ENCODE data around the gene YRDC. TPM values are rescaled to one million over a fixed set of nuclear protein-coding genes. Genes with fewer than 3 reads are reported as not detected.

The YRDC gene
- total and polyA plus RNA-seq, 9 of the 15 experiments (the other 6 are each of a cell fraction or from before 2014, with no cell fraction given): 11.1 to 58.5 (median 49.8) TPM

DNA sequence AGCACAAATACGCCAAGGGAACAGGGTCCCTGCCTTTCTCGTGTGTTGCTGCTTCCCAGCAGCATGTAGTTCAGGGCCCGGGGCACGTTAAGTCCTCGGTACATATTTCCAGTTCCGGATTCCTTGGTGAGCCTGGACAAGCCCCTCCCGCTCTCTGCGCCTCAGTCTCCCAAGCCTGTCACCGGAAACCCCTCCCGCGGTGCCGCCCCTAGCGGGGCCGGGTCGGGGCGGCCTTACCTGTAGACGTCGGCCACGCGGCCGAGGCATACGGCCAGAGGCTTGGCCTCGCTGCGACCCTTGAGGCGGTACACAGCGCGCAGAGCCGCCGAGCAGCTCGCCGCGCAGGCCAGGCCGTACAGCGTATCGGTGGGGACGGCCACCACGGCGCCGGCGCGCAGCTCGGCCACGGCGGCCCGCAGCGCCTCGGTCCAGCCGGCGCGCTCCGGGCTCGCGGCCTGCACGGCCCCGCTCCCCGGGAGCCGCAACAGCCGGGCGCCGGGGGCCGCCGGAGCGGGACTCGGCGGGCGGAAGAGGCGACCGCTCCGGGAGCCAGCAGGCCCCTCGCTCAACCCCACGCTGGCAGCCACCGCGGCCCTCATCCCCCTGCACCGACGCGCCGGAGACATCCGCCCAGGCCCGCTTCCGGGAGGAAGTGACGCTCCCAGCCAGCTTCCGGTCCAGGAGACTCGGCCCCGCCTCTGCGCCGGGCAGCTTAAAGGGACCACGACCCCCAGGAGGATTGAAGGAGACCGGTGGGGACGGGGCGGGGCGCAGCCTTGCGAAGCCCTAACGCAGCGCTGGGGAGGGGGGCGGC lies at the start of gene YRDC, which contains the start of gene C1orf122 (continued):
- TF ChIP-seq FOSL1 (tag; conservative IDR thresholded peaks at IDR 0.05) (0 out of 2 replicates have a peak, but pooled peaks have one; percentile 28), ELF1 (tag; IDR thresholded peaks at IDR 0.05) (peak; percentile 97), ZNF124 (CRISPR knock-in tag; IDR thresholded peaks at IDR 0.05) (no peak), GTF2E2 (tag; IDR thresholded peaks at IDR 0.05) (no peak), ATF7 (IDR thresholded peaks at IDR 0.05) (peak; percentile 49; the same call in 1 of the 2 replicates), IRF2 (CRISPR knock-in tag; IDR thresholded peaks at IDR 0.05) (peak; percentile 58; the same call in 1 of the 2 replicates), KLF1 (tag; IDR thresholded peaks at IDR 0.05) (no peak), FOXK2 (conservative IDR thresholded peaks at IDR 0.05 in 1 of 2, IDR thresholded peaks at IDR 0.05 in 1 of 2; ENCODE audit: low read depth in 2 of 2) (peak in 1 of 2 experiments; percentile 40; a peak in 1 of 4 replicates), GTF2F1 (IDR thresholded peaks at IDR 0.05; ENCODE audit: low read depth, low read length) (no peak), HIVEP1 (CRISPR knock-in tag; IDR thresholded peaks at IDR 0.05) (no peak), KAT2B (IDR thresholded peaks at IDR 0.05; ENCODE audit: low read depth, low read length) (no peak), ZNF232 (CRISPR knock-in tag; IDR thresholded peaks at IDR 0.05) (no peak), ETV1 (tag; conservative IDR thresholded peaks at IDR 0.05; ENCODE audit: low read depth) (peak; percentile 76), NBN (IDR thresholded peaks at IDR 0.05; ENCODE audit: low read depth) (no peak), ZNF584 (CRISPR knock-in tag; IDR thresholded peaks at IDR 0.05; ENCODE audit: low read depth) (no peak), SMAD4 (CRISPR knock-in tag; conservative IDR thresholded peaks at IDR 0.05) (0 out of 2 replicates have a peak, but pooled peaks have one; percentile 39)
- TF ChIP-seq, protein P1, sequence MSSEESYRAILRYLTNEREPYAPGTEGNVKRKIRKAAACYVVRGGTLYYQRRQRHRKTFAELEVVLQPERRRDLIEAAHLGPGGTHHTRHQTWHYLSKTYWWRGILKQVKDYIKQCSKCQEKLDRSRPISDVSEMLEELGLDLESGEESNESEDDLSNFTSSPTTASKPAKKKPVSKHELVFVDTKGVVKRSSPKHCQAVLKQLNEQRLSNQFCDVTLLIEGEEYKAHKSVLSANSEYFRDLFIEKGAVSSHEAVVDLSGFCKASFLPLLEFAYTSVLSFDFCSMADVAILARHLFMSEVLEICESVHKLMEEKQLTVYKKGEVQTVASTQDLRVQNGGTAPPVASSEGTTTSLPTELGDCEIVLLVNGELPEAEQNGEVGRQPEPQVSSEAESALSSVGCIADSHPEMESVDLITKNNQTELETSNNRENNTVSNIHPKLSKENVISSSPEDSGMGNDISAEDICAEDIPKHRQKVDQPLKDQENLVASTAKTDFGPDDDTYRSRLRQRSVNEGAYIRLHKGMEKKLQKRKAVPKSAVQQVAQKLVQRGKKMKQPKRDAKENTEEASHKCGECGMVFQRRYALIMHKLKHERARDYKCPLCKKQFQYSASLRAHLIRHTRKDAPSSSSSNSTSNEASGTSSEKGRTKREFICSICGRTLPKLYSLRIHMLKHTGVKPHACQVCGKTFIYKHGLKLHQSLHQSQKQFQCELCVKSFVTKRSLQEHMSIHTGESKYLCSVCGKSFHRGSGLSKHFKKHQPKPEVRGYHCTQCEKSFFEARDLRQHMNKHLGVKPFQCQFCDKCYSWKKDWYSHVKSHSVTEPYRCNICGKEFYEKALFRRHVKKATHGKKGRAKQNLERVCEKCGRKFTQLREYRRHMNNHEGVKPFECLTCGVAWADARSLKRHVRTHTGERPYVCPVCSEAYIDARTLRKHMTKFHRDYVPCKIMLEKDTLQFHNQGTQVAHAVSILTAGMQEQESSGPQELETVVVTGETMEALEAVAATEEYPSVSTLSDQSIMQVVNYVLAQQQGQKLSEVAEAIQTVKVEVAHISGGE (CRISPR knock-in tag; IDR thresholded peaks at IDR 0.05): peak in 2 of 3 experiments; percentile 76 to 96; a peak in 5 of 6 replicates
- TF ChIP-seq, protein P2, sequence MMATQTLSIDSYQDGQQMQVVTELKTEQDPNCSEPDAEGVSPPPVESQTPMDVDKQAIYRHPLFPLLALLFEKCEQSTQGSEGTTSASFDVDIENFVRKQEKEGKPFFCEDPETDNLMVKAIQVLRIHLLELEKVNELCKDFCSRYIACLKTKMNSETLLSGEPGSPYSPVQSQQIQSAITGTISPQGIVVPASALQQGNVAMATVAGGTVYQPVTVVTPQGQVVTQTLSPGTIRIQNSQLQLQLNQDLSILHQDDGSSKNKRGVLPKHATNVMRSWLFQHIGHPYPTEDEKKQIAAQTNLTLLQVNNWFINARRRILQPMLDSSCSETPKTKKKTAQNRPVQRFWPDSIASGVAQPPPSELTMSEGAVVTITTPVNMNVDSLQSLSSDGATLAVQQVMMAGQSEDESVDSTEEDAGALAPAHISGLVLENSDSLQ (IDR thresholded peaks at IDR 0.05): peak; percentile 24; the same call in 1 of the 2 replicates
- TF ChIP-seq, protein P3, sequence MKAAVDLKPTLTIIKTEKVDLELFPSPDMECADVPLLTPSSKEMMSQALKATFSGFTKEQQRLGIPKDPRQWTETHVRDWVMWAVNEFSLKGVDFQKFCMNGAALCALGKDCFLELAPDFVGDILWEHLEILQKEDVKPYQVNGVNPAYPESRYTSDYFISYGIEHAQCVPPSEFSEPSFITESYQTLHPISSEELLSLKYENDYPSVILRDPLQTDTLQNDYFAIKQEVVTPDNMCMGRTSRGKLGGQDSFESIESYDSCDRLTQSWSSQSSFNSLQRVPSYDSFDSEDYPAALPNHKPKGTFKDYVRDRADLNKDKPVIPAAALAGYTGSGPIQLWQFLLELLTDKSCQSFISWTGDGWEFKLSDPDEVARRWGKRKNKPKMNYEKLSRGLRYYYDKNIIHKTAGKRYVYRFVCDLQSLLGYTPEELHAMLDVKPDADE (conservative IDR thresholded peaks at IDR 0.05; ENCODE audit: control insufficient read depth, low read depth, low read length): peak; percentile 75
- TF ChIP-seq, protein P4, sequence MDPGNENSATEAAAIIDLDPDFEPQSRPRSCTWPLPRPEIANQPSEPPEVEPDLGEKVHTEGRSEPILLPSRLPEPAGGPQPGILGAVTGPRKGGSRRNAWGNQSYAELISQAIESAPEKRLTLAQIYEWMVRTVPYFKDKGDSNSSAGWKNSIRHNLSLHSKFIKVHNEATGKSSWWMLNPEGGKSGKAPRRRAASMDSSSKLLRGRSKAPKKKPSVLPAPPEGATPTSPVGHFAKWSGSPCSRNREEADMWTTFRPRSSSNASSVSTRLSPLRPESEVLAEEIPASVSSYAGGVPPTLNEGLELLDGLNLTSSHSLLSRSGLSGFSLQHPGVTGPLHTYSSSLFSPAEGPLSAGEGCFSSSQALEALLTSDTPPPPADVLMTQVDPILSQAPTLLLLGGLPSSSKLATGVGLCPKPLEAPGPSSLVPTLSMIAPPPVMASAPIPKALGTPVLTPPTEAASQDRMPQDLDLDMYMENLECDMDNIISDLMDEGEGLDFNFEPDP (CRISPR knock-in tag; IDR thresholded peaks at IDR 0.05): no peak
